GM19239 (cell line): ENCODE data around the gene CTTN.
A peak's percentile ranks its signal among the peaks of the same experiment; 100 is the strongest.

Experiments
- DNase-seq: peaks from one replicate; pipeline ENCODE4 v3.0.0; 2011; ENCODE audit warnings: low spot score; ENCODE audit not compliant: insufficient read length
- FAIRE-seq: peaks from 2 replicates; lab custom pipeline; 2011; peaks lifted over from hg19 to GRCh38; lab: Jason Lieb, UNC

The CTTN gene

GRCh38 chr11:70423523-70424505, 25.5 kb downstream of the CTTN start:
- no peak for FAIRE-seq
- peak; percentile 46 for DNase-seq

GRCh38 chr11:70424765-70425344, 26.5 kb downstream of the CTTN start:
- FAIRE-seq: no peak

GRCh38 chr11:70427436-70427835, 29.1 kb downstream of the CTTN start:
- DNase-seq (no peak), FAIRE-seq (no peak)

More at GRCh38 chr11:70424765-70425344, 26.5 kb downstream of the CTTN start:
- DNase-seq: no peak

- no peak for DNase-seq
- FAIRE-seq: no peak
These were observed 30.5 kb downstream of the CTTN start for GRCh38 chr11:70428701-70429427.

- DNase-seq (no peak), FAIRE-seq (no peak)
These were observed 31.0 kb downstream of the CTTN start for GRCh38 chr11:70429428-70429705.

- DNase-seq (no peak), FAIRE-seq (no peak)
These were observed 31.6 kb downstream of the CTTN start for GRCh38 chr11:70429724-70430521.

GRCh38 chr11:70430671-70431574, 32.6 kb downstream of the CTTN start:
- FAIRE-seq: no peak
- no peak for DNase-seq

GRCh38 chr11:70431611-70432010, 33.3 kb downstream of the CTTN start:
- DNase-seq (no peak), FAIRE-seq (no peak)

- DNase-seq (no peak), FAIRE-seq (no peak)
These were observed 33.7 kb downstream of the CTTN start for GRCh38 chr11:70432065-70432464.

- no peak for FAIRE-seq
- DNase-seq: no peak
These were observed 34.3 kb downstream of the CTTN start for GRCh38 chr11:70432580-70432979.

- no peak for FAIRE-seq
- DNase-seq: no peak
These were observed 34.7 kb downstream of the CTTN start for GRCh38 chr11:70433038-70433437.

- no peak for FAIRE-seq
- no peak for DNase-seq
These were observed 35.2 kb downstream of the CTTN start for GRCh38 chr11:70433526-70433925.

- DNase-seq (no peak), FAIRE-seq (no peak)
These were observed 35.9 kb downstream of the CTTN start for GRCh38 chr11:70433966-70434812.

GRCh38 chr11:70434813-70435278, 36.5 kb downstream of the CTTN start:
- DNase-seq: no peak
- FAIRE-seq: no peak

GRCh38 chr11:70435361-70435760, 37.0 kb downstream of the CTTN start:
- FAIRE-seq (no peak), DNase-seq (no peak)

GRCh38 chr11:70435765-70436500, 37.6 kb downstream of the CTTN start:
- no peak for DNase-seq
- FAIRE-seq: no peak

GRCh38 chr11:70436501-70436860, 38.2 kb downstream of the CTTN start:
- DNase-seq (no peak), FAIRE-seq (no peak)
